ENCODE measurements around the gene GADL1. TPM values are rescaled to one million over a fixed set of nuclear protein-coding genes. Genes with fewer than 3 reads are reported as not detected.

GADL1 gene
- total RNA-seq, 1 experiment from 2014 or later: 0.08 TPM

GRCh38 chr3:30855400-30856292 is 38.8 kb downstream of the GADL1 start:
- no peak for DNase-seq
- Histone ChIP-seq H3K27ac (no peak overlapping the region), H3K36me3 (no peaks in the 10 kb centered on the region), H3K27me3 (no peaks in the 10 kb centered on the region), H3K9me3 (replicated peaks) (no peaks in the 10 kb centered on the region), H3K4me3 (no peak overlapping the region), H3K4me1 (no peaks in the 10 kb centered on the region)

- Histone ChIP-seq H3K4me3 (no peak overlapping the region), H3K4me1 (peaks cover 6% of the 10 kb centered on the region), H3K27me3 (no peaks in the 10 kb centered on the region), H3K36me3 (no peaks in the 10 kb centered on the region), H3K9me3 (replicated peaks) (no peaks in the 10 kb centered on the region), H3K27ac (no peak overlapping the region)
- DNase-seq: no peak
Observed at GRCh38 chr3:30852833-30853232, 41.6 kb downstream of the GADL1 start.

GRCh38 chr3:30848087-30848779 is 46.2 kb downstream of the GADL1 start:
- Histone ChIP-seq H3K4me1 (peaks cover 16% of the 10 kb centered on the region), H3K27ac (peak overlapping the region; percentile 81), H3K9me3 (replicated peaks) (no peaks in the 10 kb centered on the region), H3K27me3 (no peaks in the 10 kb centered on the region), H3K4me3 (no peak overlapping the region), H3K36me3 (no peaks in the 10 kb centered on the region)
- DNase-seq: peak; percentile 31 to 72

GRCh38 chr3:30847592-30847991 is 46.9 kb downstream of the GADL1 start:
- H3K4me3 ChIP-seq: no peak overlapping the region
- H3K4me1 ChIP-seq: peaks cover 16% of the 10 kb centered on the region
- peak; percentile 6 to 57 for DNase-seq
- H3K27me3 ChIP-seq: no peaks in the 10 kb centered on the region
- H3K27ac ChIP-seq: peak overlapping the region; percentile 81
- H3K9me3 ChIP-seq (replicated peaks): no peaks in the 10 kb centered on the region
- no peaks in the 10 kb centered on the region for H3K36me3 ChIP-seq

GRCh38 chr3:30845606-30846005 is 48.9 kb downstream of the GADL1 start:
- no peak for DNase-seq
- Histone ChIP-seq H3K9me3 (replicated peaks) (no peaks in the 10 kb centered on the region), H3K36me3 (no peaks in the 10 kb centered on the region), H3K4me3 (no peak overlapping the region), H3K27ac (no peak overlapping the region), H3K27me3 (no peaks in the 10 kb centered on the region), H3K4me1 (peaks cover 16% of the 10 kb centered on the region)

GRCh38 chr3:30843877-30844276 is 50.6 kb downstream of the GADL1 start:
- Histone ChIP-seq H3K9me3 (replicated peaks) (no peaks in the 10 kb centered on the region), H3K27me3 (no peaks in the 10 kb centered on the region), H3K4me3 (no peak overlapping the region), H3K36me3 (no peaks in the 10 kb centered on the region), H3K27ac (no peak overlapping the region), H3K4me1 (peaks cover 16% of the 10 kb centered on the region)
- no peak for DNase-seq

- Histone ChIP-seq H3K27me3 (no peaks in the 10 kb centered on the region), H3K36me3 (no peaks in the 10 kb centered on the region), H3K9me3 (replicated peaks) (no peaks in the 10 kb centered on the region), H3K4me3 (no peak overlapping the region), H3K4me1 (no peaks in the 10 kb centered on the region), H3K27ac (no peak overlapping the region)
- no peak for DNase-seq
Observed at GRCh38 chr3:30836141-30836540, 58.3 kb downstream of the GADL1 start.

- DNase-seq: no peak
- Histone ChIP-seq H3K27me3 (no peaks in the 10 kb centered on the region), H3K4me1 (no peaks in the 10 kb centered on the region), H3K9me3 (replicated peaks) (no peaks in the 10 kb centered on the region), H3K4me3 (no peak overlapping the region), H3K36me3 (no peaks in the 10 kb centered on the region), H3K27ac (no peak overlapping the region)
Observed at GRCh38 chr3:30835667-30836066, 58.8 kb downstream of the GADL1 start.

- Histone ChIP-seq H3K9me3 (replicated peaks) (no peaks in the 10 kb centered on the region), H3K4me3 (no peak overlapping the region), H3K27me3 (no peaks in the 10 kb centered on the region), H3K36me3 (no peaks in the 10 kb centered on the region), H3K27ac (no peak overlapping the region), H3K4me1 (no peaks in the 10 kb centered on the region)
- no peak for DNase-seq
Observed at GRCh38 chr3:30832961-30833575, 61.4 kb downstream of the GADL1 start.

- Histone ChIP-seq H3K9me3 (replicated peaks) (no peaks in the 10 kb centered on the region), H3K4me3 (no peak overlapping the region), H3K27me3 (no peaks in the 10 kb centered on the region), H3K4me1 (no peaks in the 10 kb centered on the region), H3K27ac (no peak overlapping the region), H3K36me3 (no peaks in the 10 kb centered on the region)
- no peak for DNase-seq
Observed at GRCh38 chr3:30827080-30827479, 67.4 kb downstream of the GADL1 start.

GRCh38 chr3:30826531-30826942 is 67.9 kb downstream of the GADL1 start:
- no peaks in the 10 kb centered on the region for H3K9me3 ChIP-seq (replicated peaks)
- H3K27ac ChIP-seq: no peak overlapping the region
- no peak for DNase-seq
- H3K27me3 ChIP-seq: no peaks in the 10 kb centered on the region
- no peak overlapping the region for H3K4me3 ChIP-seq
- no peaks in the 10 kb centered on the region for H3K4me1 ChIP-seq
- H3K36me3 ChIP-seq: no peaks in the 10 kb centered on the region

- Histone ChIP-seq H3K27me3 (no peaks in the 10 kb centered on the region), H3K4me3 (no peak overlapping the region), H3K36me3 (no peaks in the 10 kb centered on the region), H3K4me1 (no peaks in the 10 kb centered on the region), H3K9me3 (replicated peaks) (no peaks in the 10 kb centered on the region), H3K27ac (no peak overlapping the region)
- no peak for DNase-seq
Observed at GRCh38 chr3:30819067-30819798, 75.2 kb downstream of the GADL1 start.

GRCh38 chr3:30813734-30814133 is 80.7 kb downstream of the GADL1 start:
- Histone ChIP-seq H3K4me1 (no peaks in the 10 kb centered on the region), H3K4me3 (no peak overlapping the region), H3K36me3 (no peaks in the 10 kb centered on the region), H3K27ac (no peak overlapping the region), H3K27me3 (no peaks in the 10 kb centered on the region), H3K9me3 (replicated peaks) (no peaks in the 10 kb centered on the region)
- DNase-seq: no peak

GRCh38 chr3:30811151-30811795 is 83.2 kb downstream of the GADL1 start:
- no peak overlapping the region for H3K4me3 ChIP-seq
- no peak for DNase-seq
- H3K36me3 ChIP-seq: no peaks in the 10 kb centered on the region
- no peaks in the 10 kb centered on the region for H3K9me3 ChIP-seq (replicated peaks)
- no peaks in the 10 kb centered on the region for H3K4me1 ChIP-seq
- H3K27ac ChIP-seq: no peak overlapping the region
- no peaks in the 10 kb centered on the region for H3K27me3 ChIP-seq
